A673 (cell line): ENCODE results near the gene ETAA1. TPM values are rescaled to one million over a fixed set of nuclear protein-coding genes. Genes with fewer than 3 reads are reported as not detected.

ENCODE experiments used
- BruUV-seq: library from RNA; stranded (reverse); fragments of 400-500 nt; replicated peaks from 2 replicates; lab custom pipeline; 2021; lab: Mats Ljungman, UMichigan
- CTCF ChIA-PET: fragments of 300-600 bp; sonication (Branson Sonifier 250); formaldehyde crosslinking; loops from one replicate; lab custom pipeline; 2022; ENCODE audit warnings: antibody characterized with exemption; lab: Charles Lee
- POLR2A ChIA-PET: fragments of 300-600 bp; sonication (Branson Sonifier 250); formaldehyde crosslinking; loops from one replicate; lab custom pipeline; 2022; ENCODE audit warnings: antibody characterized with exemption; ENCODE audit not compliant: low non-redundant PET; lab: Charles Lee
- DNase-seq: peaks from one replicate; pipeline ENCODE4 v3.0.0-alpha.2; 2015; ENCODE audit warnings: low spot score
- H3K27ac ChIP-seq: fragments of 200-600 bp; sonication (generic); 2 replicates; pipeline ENCODE4 v1.5.1; 2016; ENCODE audit warnings: mixed run types, low read depth, mild to moderate bottlenecking, mixed read lengths, antibody characterized with exemption, low read length; ENCODE audit not compliant: poor library complexity, severe bottlenecking
- H3K27me3 ChIP-seq: fragments of 200-600 bp; sonication (generic); replicated peaks from 2 replicates; pipeline ENCODE4 v1.6.1; 2017; ENCODE audit warnings: mixed run types, low read depth, mild to moderate bottlenecking, mixed read lengths, antibody characterized with exemption, low read length; ENCODE audit not compliant: insufficient read depth, poor library complexity
- H3K36me3 ChIP-seq: fragments of 200-600 bp; sonication (generic); 2 replicates; pipeline ENCODE4 v1.6.1; 2016; ENCODE audit warnings: mixed run types, mild to moderate bottlenecking, mixed read lengths, antibody characterized with exemption, low read length; ENCODE audit not compliant: insufficient read depth, poor library complexity, severe bottlenecking
- H3K4me1 ChIP-seq: fragments of 200-600 bp; sonication (generic); 2 replicates; pipeline ENCODE4 v1.6.1; 2017; ENCODE audit warnings: mixed run types, mild to moderate bottlenecking, mixed read lengths, antibody characterized with exemption, low read length; ENCODE audit not compliant: insufficient read depth, poor library complexity, severe bottlenecking
- H3K4me3 ChIP-seq: fragments of 200-600 bp; sonication (generic); 2 replicates; pipeline ENCODE4 v1.5.1; 2016; ENCODE audit warnings: low read depth, mixed run types, mild to moderate bottlenecking, mixed read lengths, low read length; ENCODE audit not compliant: poor library complexity, severe bottlenecking
- H3K9me3 ChIP-seq: fragments of 200-600 bp; sonication (generic); 2 replicates; pipeline ENCODE4 v1.6.1; 2016; ENCODE audit warnings: mixed run types, low read depth, mild to moderate bottlenecking, mixed read lengths, antibody characterized with exemption, low read length; ENCODE audit not compliant: poor library complexity, severe bottlenecking
- CTCF ChIP-seq: fragments of 300-800, 200-600 bp; sonication (generic); conservative IDR thresholded peaks from 2 replicates; pipeline ENCODE4 v1.5.1; 2017; ENCODE audit warnings: low read depth, mild to moderate bottlenecking, antibody characterized with exemption, low read length, moderate library complexity, mixed read lengths
- EZH2 ChIP-seq: fragments of 200-600 bp; sonication (generic); IDR thresholded peaks from 2 replicates; pipeline ENCODE4 v1.6.1; 2017; ENCODE audit warnings: borderline replicate concordance, low read depth, mild to moderate bottlenecking, mixed read lengths, antibody characterized with exemption, low read length; ENCODE audit not compliant: poor library complexity, severe bottlenecking
- intact Hi-C: fragments of 100-400 bp; cut with micrococcal nuclease; formaldehyde crosslinking; loops from one replicate; pipeline ENCODE4 v1.10.0; 2022; ENCODE audit not compliant: unreplicated experiment
- total RNA-seq: library from RNA; stranded (reverse); gene quantifications from 2 replicates; pipeline ENCODE4 v1.2.3, GENCODE V29; 2021

Gene ETAA1
- total RNA-seq, 1 experiment from 2014 or later: 17.2 TPM

- H3K9me3 ChIP-seq: no peaks in the 10 kb centered on the region
- CTCF ChIA-PET: no interaction called here
- no TSS peak for BruUV-seq
- intact Hi-C loops: no loop called here
- no peaks in the 10 kb centered on the region for H3K27me3 ChIP-seq
- no peak overlapping the region for H3K4me3 ChIP-seq
- H3K27ac ChIP-seq: peak overlapping the region; percentile 72
- H3K36me3 ChIP-seq: no peaks in the 10 kb centered on the region
- DNase-seq: peak; percentile 15
- POLR2A ChIA-PET: no interaction called here
- TF ChIP-seq CTCF: no peak
- TF ChIP-seq EZH2: no peak
- peaks cover 17% of the 10 kb centered on the region for H3K4me1 ChIP-seq
Measured at GRCh38 chr2:67389788-67390187, 7.3 kb upstream of the ETAA1 start.

GRCh38 chr2:67393237-67393636 is 3.9 kb upstream of the ETAA1 start:
- peaks cover 17% of the 10 kb centered on the region for H3K4me1 ChIP-seq
- TF ChIP-seq EZH2: no peak
- no peak for TF ChIP-seq CTCF
- BruUV-seq: no TSS peak
- H3K36me3 ChIP-seq: no peaks in the 10 kb centered on the region
- intact Hi-C loops: no loop called here
- no peaks in the 10 kb centered on the region for H3K9me3 ChIP-seq
- no peak overlapping the region for H3K4me3 ChIP-seq
- no peaks in the 10 kb centered on the region for H3K27me3 ChIP-seq
- ChIA-PET CTCF (no interaction called here), POLR2A (no interaction called here)
- no peak for DNase-seq
- H3K27ac ChIP-seq: no peak overlapping the region

- intact Hi-C loops: loop anchor here (5.0 kb wide), 1 partner anchor 817 kb away; no protein-coding TSS in a partner anchor
- no TSS peak for BruUV-seq
- Histone ChIP-seq H3K4me3 (no peak overlapping the region), H3K4me1 (peaks cover 17% of the 10 kb centered on the region), H3K27ac (no peak overlapping the region), H3K9me3 (no peaks in the 10 kb centered on the region), H3K27me3 (no peaks in the 10 kb centered on the region), H3K36me3 (peaks cover 3% of the 10 kb centered on the region)
- TF ChIP-seq CTCF (no peak), EZH2 (no peak)
- ChIA-PET CTCF (no interaction called here), POLR2A (no interaction called here)
- DNase-seq: no peak
Measured at GRCh38 chr2:67394734-67395133, 2.4 kb upstream of the ETAA1 start.
